SU-DHL-6 (cell line): ENCODE measurements around the gene C2CD2.

Experiments
- CTCF ChIP-seq: fragments of 200-600 bp; sonication (generic); IDR thresholded peaks from one replicate; pipeline ENCODE4 v1.5.1; 2017; ENCODE audit warnings: antibody characterized with exemption, mild to moderate bottlenecking, low read length, moderate library complexity; ENCODE audit not compliant: insufficient read depth, poor library complexity, severe bottlenecking
- EZH2phosphoT487 ChIP-seq: fragments of 200-600 bp; sonication (generic), shearing (Covaris generic); conservative IDR thresholded peaks from 2 replicates; pipeline ENCODE4 v1.6.1; 2018; ENCODE audit warnings: mild to moderate bottlenecking, antibody characterized with exemption, low read length, moderate library complexity, mixed read lengths

DNA sequence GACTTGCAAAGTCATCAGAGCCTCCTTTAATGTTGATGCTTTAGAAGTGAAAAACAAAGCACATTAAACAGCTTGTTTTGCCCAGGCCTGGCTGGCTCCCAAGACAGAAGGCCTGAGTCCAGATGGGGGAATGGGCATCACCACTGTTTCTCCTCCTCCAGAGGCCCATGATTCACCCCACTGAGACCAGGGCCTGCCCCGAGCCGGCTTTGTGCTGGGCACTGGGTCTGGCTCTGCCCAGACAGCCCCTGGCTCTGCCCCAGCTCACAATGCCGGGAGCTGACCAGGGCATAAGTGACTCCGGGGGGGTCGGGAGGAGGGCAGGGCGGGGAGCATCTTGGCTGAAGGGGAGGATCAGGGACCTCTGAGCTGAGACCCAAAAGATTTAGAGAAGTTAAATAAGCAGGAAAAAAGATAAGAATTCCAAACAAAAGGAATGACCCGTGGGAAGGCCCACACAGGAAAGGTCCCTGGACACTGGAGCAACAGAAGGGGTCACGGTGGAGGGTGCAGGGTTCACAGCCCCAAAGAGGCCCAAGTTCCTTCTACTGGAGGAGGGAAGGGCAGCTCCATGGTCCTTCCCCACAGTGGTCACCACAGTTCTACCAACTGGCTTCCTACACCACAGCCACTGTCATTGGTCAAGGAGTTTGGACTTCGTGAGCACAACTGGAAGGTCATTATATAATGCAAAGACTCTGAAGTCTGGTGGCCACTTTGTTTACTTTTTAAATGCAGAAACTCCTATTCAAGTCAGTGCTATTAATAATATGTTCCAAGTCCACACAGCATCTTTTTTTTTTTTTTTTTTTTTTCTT, 5.5 kb downstream of the C2CD2 start:
- TF ChIP-seq CTCF (no peak), EZH2phosphoT487 (no peak)
